A549 (cell line): ENCODE measurements around the gene COL4A5. TPM values are rescaled to one million over a fixed set of nuclear protein-coding genes. Genes with fewer than 3 reads are reported as not detected.

Source experiments
- ATAC-seq, 2 experiments: fragments of 200-7000 bp in 1 of 2; fragments of >200 bp in 1 of 2; cut with Nextera tagmentation in 1 of 2; cut with Tn5 transposase in 1 of 2; 3 replicates each; pipeline versions ENCODE4 v1.8.0 to v1.9.1; 2018 to 2020; ENCODE audit warnings: mild to moderate bottlenecking in 1 of 2, moderate library complexity in 1 of 2
- CTCF ChIA-PET: fragments of 300-600 bp; sonication (Branson Sonifier 250); formaldehyde crosslinking; extraction: SDS; loops from one replicate; lab custom pipeline; 2021; ENCODE audit warnings: antibody characterized with exemption, inconsistent platforms; lab: Yijun Ruan, JAX
- POLR2A ChIA-PET: fragments of 350-600 bp; formaldehyde crosslinking; extraction: SDS; loops from one replicate; lab custom pipeline; 2021; ENCODE audit warnings: antibody characterized with exemption, inconsistent platforms; lab: Yijun Ruan, JAX
- DNase-seq, 2 experiments: peaks; one replicate each; pipeline versions ENCODE4 v3.0.0 to v3.0.0-alpha.2; 2011 to 2016; ENCODE audit warnings: low read depth in 1 of 2, low spot score in 1 of 2
- FAIRE-seq: peaks from 2 replicates; lab custom pipeline; 2011; peaks lifted over from hg19 to GRCh38; lab: Jason Lieb, UNC
- H3K27ac ChIP-seq, 2 experiments: fragments of >200 bp; sonication (Bioruptor Twin); formaldehyde crosslinking; 3 replicates each; pipeline ENCODE4 v1.5.1; 2016 to 2017
- H3K4me1 ChIP-seq: fragments of >200 bp; sonication (Bioruptor Twin); formaldehyde crosslinking; 3 replicates; pipeline ENCODE4 v1.6.1; 2016
- H3K4me2 ChIP-seq: fragments of >200 bp; sonication (Bioruptor Twin); formaldehyde crosslinking; 3 replicates; pipeline ENCODE4 v1.6.1; 2016
- H3K4me3 ChIP-seq: fragments of >200 bp; sonication (Bioruptor Twin); formaldehyde crosslinking; 3 replicates; pipeline ENCODE4 v1.5.1; 2016
- H3K9me3 ChIP-seq: fragments of >200 bp; sonication (Bioruptor Twin); formaldehyde crosslinking; 3 replicates; pipeline ENCODE4 v1.6.1; 2016
- BHLHE40 ChIP-seq: IDR thresholded peaks from 2 replicates; pipeline ENCODE4 v1.6.1; 2012; ENCODE audit warnings: low read depth, low read length, inconsistent platforms
- CBX8 ChIP-seq: fragments of 200-600 bp; sonication (generic); IDR thresholded peaks from 2 replicates; pipeline ENCODE4 v1.6.1; 2016
- CEBPB ChIP-seq, 2 experiments: fragments of >200 bp in 1 of 2; sonication (Bioruptor Twin) in 1 of 2; formaldehyde crosslinking in 1 of 2; IDR thresholded peaks; 2 replicates each; pipeline ENCODE4 v1.6.1; 2012 to 2016
- CHD2 ChIP-seq: fragments of 150-350 bp; IDR thresholded peaks from 2 replicates; pipeline ENCODE4 v1.6.1; 2014; ENCODE audit warnings: low read length; ENCODE audit not compliant: partially characterized antibody
- CHD4 ChIP-seq: fragments of 200-600 bp; sonication (generic); IDR thresholded peaks from 2 replicates; pipeline ENCODE4 v1.6.1; 2016; ENCODE audit warnings: antibody characterized with exemption, mild to moderate bottlenecking, borderline replicate concordance
- FOSB ChIP-seq: fragments of 250-450 bp; sonication (Bioruptor Pico); IDR thresholded peaks from 2 replicates; pipeline ENCODE4 v1.5.0; 2020; ENCODE audit warnings: mild to moderate bottlenecking, moderate library complexity
- FOSL2 ChIP-seq, 2 experiments: fragments of 450-650 bp in 1 of 2; fragments of >200 bp in 1 of 2; sonication (Bioruptor Twin) in 1 of 2; formaldehyde crosslinking; IDR thresholded peaks; 2 replicates each; pipeline versions ENCODE4 v1.5.0 to v1.6.1; 2016 to 2020; ENCODE audit warnings: mild to moderate bottlenecking in 1 of 2, moderate library complexity in 1 of 2
- HDAC2 ChIP-seq: fragments of 200-600 bp; sonication (generic); IDR thresholded peaks from 2 replicates; pipeline ENCODE4 v1.6.1; 2016
- JUNB ChIP-seq: fragments of >200 bp; sonication (Bioruptor Twin); formaldehyde crosslinking; IDR thresholded peaks from 2 replicates; pipeline ENCODE4 v1.6.1; 2016
- MAFK ChIP-seq: fragments of 450-650 bp; IDR thresholded peaks from 2 replicates; pipeline ENCODE4 v1.6.1; 2014; ENCODE audit not compliant: partially characterized antibody
- NFE2L2 ChIP-seq: fragments of 150-350 bp; conservative IDR thresholded peaks from 2 replicates; pipeline ENCODE4 v1.6.1; 2014; ENCODE audit warnings: low read length
- NPAS2 ChIP-seq: fragments of 250-450 bp; sonication (Bioruptor Pico); IDR thresholded peaks from 2 replicates; pipeline ENCODE4 v1.8.0; 2022; ENCODE audit warnings: mild to moderate bottlenecking, moderate library complexity, borderline replicate concordance
- NR3C1 ChIP-seq: fragments of >200 bp; sonication (Bioruptor Twin); formaldehyde crosslinking; IDR thresholded peaks from 3 replicates; pipeline ENCODE4 v1.6.1; 2017
- PHF8 ChIP-seq: fragments of 200-600 bp; sonication (generic); IDR thresholded peaks from 2 replicates; pipeline ENCODE4 v1.6.1; 2016; ENCODE audit warnings: low read depth, mild to moderate bottlenecking, antibody characterized with exemption, moderate library complexity, borderline replicate concordance
- POLR2AphosphoS2 ChIP-seq: conservative IDR thresholded peaks from 2 replicates; pipeline ENCODE4 v1.6.1; 2012; ENCODE audit warnings: low read length, improper control_type of control experiment, inconsistent platforms
- RARB ChIP-seq: fragments of 250-450 bp; sonication (Bioruptor Pico); IDR thresholded peaks from 2 replicates; pipeline ENCODE4 v1.8.0; 2021; ENCODE audit warnings: mild to moderate bottlenecking, moderate library complexity
- RFX5 ChIP-seq: fragments of 450-650 bp; IDR thresholded peaks from 2 replicates; pipeline ENCODE4 v1.7.1; 2014; ENCODE audit warnings: antibody characterized with exemption, mild to moderate bottlenecking, moderate library complexity
- RNF2 ChIP-seq: fragments of 200-600 bp; sonication (generic); IDR thresholded peaks from 2 replicates; pipeline ENCODE4 v1.6.1; 2016; ENCODE audit warnings: low read depth, mild to moderate bottlenecking, antibody characterized with exemption, moderate library complexity, borderline replicate concordance
- SREBF2 ChIP-seq: fragments of 450-650 bp; IDR thresholded peaks from 2 replicates; pipeline ENCODE4 v1.6.1; 2014; ENCODE audit warnings: mild to moderate bottlenecking, moderate library complexity
- ZC3H11A ChIP-seq: fragments of 450-650 bp; IDR thresholded peaks from 2 replicates; pipeline ENCODE4 v1.6.1; 2014; ENCODE audit warnings: antibody characterized with exemption, mild to moderate bottlenecking
- ZSCAN20 ChIP-seq: fragments of 250-450 bp; sonication (Bioruptor Pico); IDR thresholded peaks from 2 replicates; pipeline ENCODE4 v1.8.0; 2022; ENCODE audit warnings: mild to moderate bottlenecking, moderate library complexity
- WGBS: methylation state at CpG from one replicate; pipeline ENCODE4 v1.1.6; 2017; ENCODE audit errors: missing lambda C conversion rate; 5-methylcytosine and 5-hydroxymethylcytosine counted together
- polyA plus RNA-seq, 4 experiments: library from polyadenylated mRNA; depleted of rRNA in 3 of 4; stranded (reverse); fragments of >200 nt; fragmentation: RNase III in 1 of 4; extraction: RNeasy Plus Mini Kit Qiagen cat#74134 plus additional on column Dnase treatment in 1 of 4; gene quantifications; 2 replicates in 3 of 4; 3 replicates in 1 of 4; pipeline ENCODE4 v1.2.3, GENCODE V29; 2011 to 2017
- TF ChIP-seq, protein P1 (sequence below): IDR thresholded peaks from 2 replicates; pipeline ENCODE4 v1.6.1; 2012; ENCODE audit warnings: low read depth, borderline replicate concordance
- TF ChIP-seq, protein P2 (sequence below): fragments of 250-450 bp; sonication (Bioruptor Pico); IDR thresholded peaks from 2 replicates; pipeline ENCODE4 v1.5.0; 2021; ENCODE audit warnings: mild to moderate bottlenecking, moderate library complexity, borderline replicate concordance
- TF ChIP-seq, protein P3 (sequence below): fragments of >200 bp; sonication (Bioruptor Twin); formaldehyde crosslinking; IDR thresholded peaks from 3 replicates; pipeline ENCODE4 v1.5.1; 2016
- TF ChIP-seq, protein P4 (sequence below): fragments of 200-600 bp; sonication (generic); IDR thresholded peaks from 2 replicates; pipeline ENCODE4 v1.6.1; 2016; ENCODE audit warnings: antibody characterized with exemption, mild to moderate bottlenecking, moderate library complexity
- TF ChIP-seq, protein P5 (sequence below): fragments of 250-450 bp; sonication (Bioruptor Pico); IDR thresholded peaks from 2 replicates; pipeline ENCODE4 v1.5.0; 2020; ENCODE audit warnings: low read depth, mild to moderate bottlenecking, moderate library complexity
- TF ChIP-seq, protein P6 (sequence below): fragments of >200 bp; sonication (Bioruptor Twin); formaldehyde crosslinking; IDR thresholded peaks from 2 replicates; pipeline ENCODE4 v1.6.1; 2016

Gene COL4A5
- polyA plus RNA-seq, 2 of the 4 experiments (the other 2 are of a cell fraction) = 17.5 to 48.6 TPM

DNA sequence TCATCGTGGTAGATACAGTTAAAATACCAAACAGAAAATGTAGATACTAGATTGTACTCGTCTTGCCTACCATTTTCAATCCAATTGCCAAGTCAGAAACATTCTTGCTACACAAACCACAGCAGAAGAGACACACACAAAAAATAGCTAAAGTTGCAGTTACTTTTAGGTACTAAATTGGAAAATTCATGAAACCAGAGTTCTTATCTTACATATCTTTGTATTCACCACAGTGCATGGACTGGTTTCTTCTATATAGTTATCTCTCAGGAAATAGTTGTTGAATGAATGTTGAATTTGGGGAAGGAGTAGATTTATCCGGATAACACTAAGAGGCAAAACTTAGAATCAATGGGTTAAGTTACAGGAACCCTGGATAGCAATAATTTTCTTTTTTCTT is 14.2 kb downstream of the COL4A5 start (continued):
- TF ChIP-seq, protein P1, sequence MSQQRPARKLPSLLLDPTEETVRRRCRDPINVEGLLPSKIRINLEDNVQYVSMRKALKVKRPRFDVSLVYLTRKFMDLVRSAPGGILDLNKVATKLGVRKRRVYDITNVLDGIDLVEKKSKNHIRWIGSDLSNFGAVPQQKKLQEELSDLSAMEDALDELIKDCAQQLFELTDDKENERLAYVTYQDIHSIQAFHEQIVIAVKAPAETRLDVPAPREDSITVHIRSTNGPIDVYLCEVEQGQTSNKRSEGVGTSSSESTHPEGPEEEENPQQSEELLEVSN = no peak
- TF ChIP-seq CEBPB (IDR thresholded peaks at IDR 0.05) (no peak), NFE2L2 (no peak), CHD4 (no peak), RARB (CRISPR knock-in tag) (no peak), RNF2 (no peak)
- TF ChIP-seq, protein P2, sequence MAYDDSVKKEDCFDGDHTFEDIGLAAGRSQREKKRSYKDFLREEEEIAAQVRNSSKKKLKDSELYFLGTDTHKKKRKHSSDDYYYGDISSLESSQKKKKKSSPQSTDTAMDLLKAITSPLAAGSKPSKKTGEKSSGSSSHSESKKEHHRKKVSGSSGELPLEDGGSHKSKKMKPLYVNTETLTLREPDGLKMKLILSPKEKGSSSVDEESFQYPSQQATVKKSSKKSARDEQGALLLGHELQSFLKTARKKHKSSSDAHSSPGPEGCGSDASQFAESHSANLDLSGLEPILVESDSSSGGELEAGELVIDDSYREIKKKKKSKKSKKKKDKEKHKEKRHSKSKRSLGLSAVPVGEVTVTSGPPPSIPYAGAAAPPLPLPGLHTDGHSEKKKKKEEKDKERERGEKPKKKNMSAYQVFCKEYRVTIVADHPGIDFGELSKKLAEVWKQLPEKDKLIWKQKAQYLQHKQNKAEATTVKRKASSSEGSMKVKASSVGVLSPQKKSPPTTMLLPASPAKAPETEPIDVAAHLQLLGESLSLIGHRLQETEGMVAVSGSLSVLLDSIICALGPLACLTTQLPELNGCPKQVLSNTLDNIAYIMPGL (CRISPR knock-in tag) = no peak

DNA sequence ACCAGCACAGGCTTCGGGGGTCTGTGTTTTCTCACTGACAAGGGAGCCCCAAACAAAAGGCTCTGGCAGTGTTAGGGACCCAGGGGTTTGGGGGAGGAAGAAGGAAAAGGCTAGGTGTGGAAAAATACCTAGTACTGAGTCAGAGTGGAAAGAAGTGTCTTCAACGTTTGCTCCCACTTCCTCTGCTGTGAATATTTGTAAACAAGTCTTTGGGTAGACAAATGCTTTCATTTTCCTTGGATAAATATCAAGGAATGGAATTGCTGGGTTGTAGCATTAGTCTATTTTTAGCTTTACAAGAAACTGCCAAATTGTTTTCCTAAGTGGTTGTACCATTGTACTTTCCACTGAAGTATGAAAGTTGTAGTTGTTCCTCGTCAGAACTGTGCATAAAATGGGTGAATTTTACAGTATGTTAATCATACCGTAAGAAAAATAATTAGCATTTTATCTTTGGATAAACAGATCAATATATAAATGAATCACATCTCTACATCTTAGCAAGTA is 17.4 kb downstream of the COL4A5 start:
- DNase-seq (no peak), ATAC-seq (no peak), FAIRE-seq (peak; percentile 94)
- ChIA-PET CTCF (no interaction called here), POLR2A (no interaction called here)
- 42% methylated on average over 4 of the region's 4 CpGs for WGBS
- TF ChIP-seq NPAS2 (CRISPR knock-in tag) (no peak), HDAC2 (no peak), PHF8 (no peak), FOSL2 (IDR thresholded peaks at IDR 0.05) (no peak), FOSL2 (CRISPR knock-in tag; IDR thresholded peaks at IDR 0.05) (no peak), CBX8 (no peak), RFX5 (no peak)
- TF ChIP-seq, protein P3, sequence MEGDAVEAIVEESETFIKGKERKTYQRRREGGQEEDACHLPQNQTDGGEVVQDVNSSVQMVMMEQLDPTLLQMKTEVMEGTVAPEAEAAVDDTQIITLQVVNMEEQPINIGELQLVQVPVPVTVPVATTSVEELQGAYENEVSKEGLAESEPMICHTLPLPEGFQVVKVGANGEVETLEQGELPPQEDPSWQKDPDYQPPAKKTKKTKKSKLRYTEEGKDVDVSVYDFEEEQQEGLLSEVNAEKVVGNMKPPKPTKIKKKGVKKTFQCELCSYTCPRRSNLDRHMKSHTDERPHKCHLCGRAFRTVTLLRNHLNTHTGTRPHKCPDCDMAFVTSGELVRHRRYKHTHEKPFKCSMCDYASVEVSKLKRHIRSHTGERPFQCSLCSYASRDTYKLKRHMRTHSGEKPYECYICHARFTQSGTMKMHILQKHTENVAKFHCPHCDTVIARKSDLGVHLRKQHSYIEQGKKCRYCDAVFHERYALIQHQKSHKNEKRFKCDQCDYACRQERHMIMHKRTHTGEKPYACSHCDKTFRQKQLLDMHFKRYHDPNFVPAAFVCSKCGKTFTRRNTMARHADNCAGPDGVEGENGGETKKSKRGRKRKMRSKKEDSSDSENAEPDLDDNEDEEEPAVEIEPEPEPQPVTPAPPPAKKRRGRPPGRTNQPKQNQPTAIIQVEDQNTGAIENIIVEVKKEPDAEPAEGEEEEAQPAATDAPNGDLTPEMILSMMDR = no peak
- TF ChIP-seq, protein P4, sequence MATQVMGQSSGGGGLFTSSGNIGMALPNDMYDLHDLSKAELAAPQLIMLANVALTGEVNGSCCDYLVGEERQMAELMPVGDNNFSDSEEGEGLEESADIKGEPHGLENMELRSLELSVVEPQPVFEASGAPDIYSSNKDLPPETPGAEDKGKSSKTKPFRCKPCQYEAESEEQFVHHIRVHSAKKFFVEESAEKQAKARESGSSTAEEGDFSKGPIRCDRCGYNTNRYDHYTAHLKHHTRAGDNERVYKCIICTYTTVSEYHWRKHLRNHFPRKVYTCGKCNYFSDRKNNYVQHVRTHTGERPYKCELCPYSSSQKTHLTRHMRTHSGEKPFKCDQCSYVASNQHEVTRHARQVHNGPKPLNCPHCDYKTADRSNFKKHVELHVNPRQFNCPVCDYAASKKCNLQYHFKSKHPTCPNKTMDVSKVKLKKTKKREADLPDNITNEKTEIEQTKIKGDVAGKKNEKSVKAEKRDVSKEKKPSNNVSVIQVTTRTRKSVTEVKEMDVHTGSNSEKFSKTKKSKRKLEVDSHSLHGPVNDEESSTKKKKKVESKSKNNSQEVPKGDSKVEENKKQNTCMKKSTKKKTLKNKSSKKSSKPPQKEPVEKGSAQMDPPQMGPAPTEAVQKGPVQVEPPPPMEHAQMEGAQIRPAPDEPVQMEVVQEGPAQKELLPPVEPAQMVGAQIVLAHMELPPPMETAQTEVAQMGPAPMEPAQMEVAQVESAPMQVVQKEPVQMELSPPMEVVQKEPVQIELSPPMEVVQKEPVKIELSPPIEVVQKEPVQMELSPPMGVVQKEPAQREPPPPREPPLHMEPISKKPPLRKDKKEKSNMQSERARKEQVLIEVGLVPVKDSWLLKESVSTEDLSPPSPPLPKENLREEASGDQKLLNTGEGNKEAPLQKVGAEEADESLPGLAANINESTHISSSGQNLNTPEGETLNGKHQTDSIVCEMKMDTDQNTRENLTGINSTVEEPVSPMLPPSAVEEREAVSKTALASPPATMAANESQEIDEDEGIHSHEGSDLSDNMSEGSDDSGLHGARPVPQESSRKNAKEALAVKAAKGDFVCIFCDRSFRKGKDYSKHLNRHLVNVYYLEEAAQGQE = no peak
- Histone ChIP-seq H3K4me1 (peaks cover 10% of the 10 kb centered on the region; the same call in 1 of the 3 replicates), H3K4me3 (0 out of 3 replicates have a peak overlapping the region, but pooled peaks have one; percentile 3), H3K9me3 (no peaks in the 10 kb centered on the region), H3K27ac (peak overlapping the region; percentile 33 to 79; a peak in 4 of 6 replicates), H3K4me2 (peak overlapping the region; percentile 74)

DNA sequence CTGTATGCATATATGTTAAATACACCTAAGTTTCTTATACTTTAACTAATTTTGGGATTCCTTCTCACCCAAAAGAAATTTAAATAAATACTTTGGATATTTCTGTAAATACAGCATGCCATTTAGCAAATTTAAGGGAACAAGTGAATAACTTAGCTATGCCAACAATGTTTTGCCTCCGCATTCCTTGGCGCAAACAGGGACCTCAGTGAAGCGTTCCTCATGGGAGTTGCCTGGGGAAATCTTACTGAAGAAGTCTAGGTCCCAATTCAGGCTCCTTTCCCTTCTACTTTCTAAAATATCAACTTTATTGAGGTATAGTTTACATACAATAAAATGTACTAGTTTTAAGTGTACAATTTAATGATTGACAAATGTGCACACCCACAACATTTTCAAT is 25.0 kb downstream of the COL4A5 start:
- DNase-seq (no peak), FAIRE-seq (peak; percentile 96), ATAC-seq (peak in 1 of 2 experiments; percentile 27; a peak in 1 of 6 replicates)
- ChIA-PET POLR2A (no interaction called here), CTCF (no interaction called here)
- no peaks in the 10 kb centered on the region for H3K9me3 ChIP-seq
- H3K4me3 ChIP-seq = no peak overlapping the region
- H3K4me1 ChIP-seq = peaks cover 39% of the 10 kb centered on the region
- H3K4me2 ChIP-seq = peak overlapping the region; percentile 57
- 20% methylated on average over 3 of the region's 3 CpGs for WGBS
- peak overlapping the region; percentile 15 to 39; a peak in 2 of 6 replicates for H3K27ac ChIP-seq
- no peak for TF ChIP-seq SREBF2
- TF ChIP-seq CBX8 = no peak
- no peak for TF ChIP-seq POLR2AphosphoS2
- TF ChIP-seq, protein P5, sequence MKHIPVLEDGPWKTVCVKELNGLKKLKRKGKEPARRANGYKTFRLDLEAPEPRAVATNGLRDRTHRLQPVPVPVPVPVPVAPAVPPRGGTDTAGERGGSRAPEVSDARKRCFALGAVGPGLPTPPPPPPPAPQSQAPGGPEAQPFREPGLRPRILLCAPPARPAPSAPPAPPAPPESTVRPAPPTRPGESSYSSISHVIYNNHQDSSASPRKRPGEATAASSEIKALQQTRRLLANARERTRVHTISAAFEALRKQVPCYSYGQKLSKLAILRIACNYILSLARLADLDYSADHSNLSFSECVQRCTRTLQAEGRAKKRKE = no peak
- no peak for TF ChIP-seq ZC3H11A
- no peak for TF ChIP-seq ZSCAN20 (CRISPR knock-in tag)
- TF ChIP-seq BHLHE40 = no peak
- no peak for TF ChIP-seq JUNB
- TF ChIP-seq, protein P6, sequence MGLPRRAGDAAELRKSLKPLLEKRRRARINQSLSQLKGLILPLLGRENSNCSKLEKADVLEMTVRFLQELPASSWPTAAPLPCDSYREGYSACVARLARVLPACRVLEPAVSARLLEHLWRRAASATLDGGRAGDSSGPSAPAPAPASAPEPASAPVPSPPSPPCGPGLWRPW = no peak
- TF ChIP-seq HDAC2 = no peak
- TF ChIP-seq CHD2 = no peak
- no peak for TF ChIP-seq RNF2
- no peak for TF ChIP-seq MAFK
- no peak for TF ChIP-seq NR3C1
- TF ChIP-seq FOSB (CRISPR knock-in tag) = no peak
